B cell (primary cell): ENCODE results near the gene GART. TPM values are rescaled to one million over a fixed set of nuclear protein-coding genes. Genes with fewer than 3 reads are reported as not detected.

Experiments
- ATAC-seq: fragments of 200-7000 bp; cut with Tn5 transposase; one replicate; pipeline ENCODE4 v1.10.0; 2021; ENCODE audit warnings: low read depth, mild to moderate bottlenecking, moderate number of reproducible peaks, moderate library complexity
- CTCF ChIA-PET: fragments of 350-600 bp; sonication (Branson Sonifier 250); formaldehyde crosslinking; loops from one replicate; lab custom pipeline; 2021; ENCODE audit warnings: antibody characterized with exemption, inconsistent platforms; lab: Charles Lee
- POLR2A ChIA-PET: fragments of 350-600 bp; sonication (Branson Sonifier 250); formaldehyde crosslinking; loops from one replicate; lab custom pipeline; 2021; ENCODE audit warnings: antibody characterized with exemption; lab: Charles Lee
- DNase-seq: peaks from one replicate; pipeline ENCODE4 v3.0.0; 2013
- H2AFZ ChIP-seq: 2 replicates; pipeline ENCODE4 v1.6.1; 2012; ENCODE audit warnings: mild to moderate bottlenecking, low read depth, low read length; ENCODE audit not compliant: insufficient read depth, poor library complexity, severe bottlenecking
- H3K27ac ChIP-seq, 2 donors: 1 replicate in 1 of 2; 2 replicates in 1 of 2; pipeline ENCODE4 v1.5.1; 2012 to 2013; ENCODE audit warnings: low read length in 2 of 2, mild to moderate bottlenecking in 2 of 2, moderate library complexity in 1 of 2
- H3K27me3 ChIP-seq, 4 experiments: fragments of 200-600 bp in 1 of 4; sonication (generic) in 1 of 4; replicated peaks in 1 of 4; 1 replicate in 2 of 4; 2 replicates in 2 of 4; pipeline versions ENCODE4 v1.6.1 to v1.7.0; 2013 to 2016; ENCODE audit warnings: low read length in 3 of 4, mild to moderate bottlenecking in 2 of 4, mixed read lengths in 1 of 4, moderate library complexity in 1 of 4; ENCODE audit not compliant: insufficient read depth in 4 of 4, control insufficient read depth in 3 of 4; ENCODE audit errors: control extremely low read depth in 1 of 4
- H3K36me3 ChIP-seq, 2 experiments: replicated peaks in 1 of 2; 1 replicate in 1 of 2; 2 replicates in 1 of 2; pipeline versions ENCODE4 v1.6.1 to v1.7.1; 2013; ENCODE audit warnings: low read length in 1 of 2; ENCODE audit not compliant: insufficient read depth in 2 of 2, control insufficient read depth in 1 of 2; ENCODE audit errors: control extremely low read depth in 1 of 2, extremely low read depth in 1 of 2
- H3K4me1 ChIP-seq, 2 donors: fragments of 200-600 bp in 1 of 2; sonication (generic) in 1 of 2; 1 replicate in 1 of 2; 2 replicates in 1 of 2; pipeline versions ENCODE4 v1.5.1 to v1.6.1; 2013 to 2017; ENCODE audit warnings: low read length in 2 of 2; ENCODE audit not compliant: control insufficient read depth in 2 of 2, insufficient read depth in 2 of 2
- H3K4me2 ChIP-seq: replicated peaks from 2 replicates; pipeline ENCODE3; 2012; ENCODE audit warnings: mild to moderate bottlenecking, low read depth, low read length; ENCODE audit not compliant: poor library complexity, severe bottlenecking
- H3K4me3 ChIP-seq, 5 experiments: fragments of 200-600 bp in 1 of 5; sonication (generic) in 1 of 5; 1 replicate in 3 of 5; 2 replicates in 2 of 5; pipeline versions ENCODE4 v1.5.1 to v1.7.0; 2011 to 2016; ENCODE audit warnings: low read length in 4 of 5, mild to moderate bottlenecking in 4 of 5, low read depth in 2 of 5, control low read depth in 1 of 5, moderate library complexity in 1 of 5; ENCODE audit not compliant: insufficient read depth in 1 of 5; ENCODE audit errors: control extremely low read depth in 1 of 5, extremely low read depth in 1 of 5
- H3K79me2 ChIP-seq: fragments of 200-600 bp; sonication (generic); one replicate; pipeline ENCODE4 v1.6.0; 2016; ENCODE audit warnings: low read length; ENCODE audit not compliant: control insufficient read depth, insufficient read depth
- H3K9ac ChIP-seq: fragments of 200-600 bp; sonication (generic); 2 replicates; pipeline ENCODE4 v1.6.1; 2017; ENCODE audit warnings: mild to moderate bottlenecking, low read length, moderate library complexity
- H3K9me3 ChIP-seq, 3 donors: one replicate each; pipeline versions ENCODE4 v1.6.1 to v1.7.1; 2013; ENCODE audit warnings: low read length in 2 of 3; ENCODE audit not compliant: control insufficient read depth in 2 of 3, insufficient read depth in 1 of 3; ENCODE audit errors: control extremely low read depth in 1 of 3
- H4K20me1 ChIP-seq: 2 replicates; pipeline ENCODE4 v1.6.0; 2012; ENCODE audit warnings: mild to moderate bottlenecking, low read length; ENCODE audit not compliant: insufficient read depth, control insufficient read depth, poor library complexity, severe bottlenecking
- H3K27ac Mint-ChIP-seq: one replicate; pipeline ENCODE4 v1.8.0; 2021; ENCODE audit warnings: mixed read lengths
- H3K27me3 Mint-ChIP-seq: one replicate; pipeline ENCODE4 v1.8.0; 2021; ENCODE audit warnings: mixed read lengths
- H3K4me1 Mint-ChIP-seq: one replicate; pipeline ENCODE4 v1.8.0; 2021; ENCODE audit warnings: mixed read lengths
- H3K4me3 Mint-ChIP-seq: one replicate; pipeline ENCODE4 v1.8.0; 2021; ENCODE audit warnings: mixed read lengths
- H3K9me3 Mint-ChIP-seq: one replicate; pipeline ENCODE4 v1.8.0; 2022; ENCODE audit warnings: mixed read lengths; ENCODE audit not compliant: insufficient read depth
- CTCF ChIP-seq: fragments of 200-600 bp; IDR thresholded peaks from one replicate; pipeline ENCODE4 v1.8.0; 2022; ENCODE audit warnings: antibody characterized with exemption, mild to moderate bottlenecking
- EZH2 ChIP-seq: IDR thresholded peaks from 2 replicates; pipeline ENCODE4 v1.6.1; 2012; ENCODE audit warnings: borderline replicate concordance, low read depth, mild to moderate bottlenecking, moderate library complexity, low read length; ENCODE audit not compliant: insufficient read depth, poor library complexity, severe bottlenecking
- WGBS: methylation state at CpG from one replicate; pipeline ENCODE4 v1.1.5; 2013; ENCODE audit warnings: missing lambda C conversion rate; ENCODE audit not compliant: insufficient coverage; 5-methylcytosine and 5-hydroxymethylcytosine counted together
- intact Hi-C: fragments of 100-400 bp; cut with micrococcal nuclease; formaldehyde crosslinking; loops from one replicate; pipeline ENCODE4 v1.10.0; 2022
- polyA plus RNA-seq: library from polyadenylated mRNA; depleted of rRNA; stranded (reverse); fragments of >200 nt; gene quantifications from 2 replicates; pipeline ENCODE4 v1.2.3, GENCODE V29; 2012
- total RNA-seq, 2 donors: library from RNA; stranded (reverse); fragments of 120-200 nt in 1 of 2; gene quantifications; 1 replicate in 1 of 2; 2 replicates in 1 of 2; pipeline versions ENCODE4 v1.2.3 to v1.2.4, GENCODE V29; 2013 to 2022

The GART gene
- total and polyA plus RNA-seq, 2 donors (not counting 1 experiment from before 2014, with no cell fraction given) = 8.7 to 58.3 TPM

- no peaks in the 10 kb centered on the region for H3K36me3 ChIP-seq
- WGBS = 14% methylated on average over 11 of the region's 12 CpGs
- H3K27ac Mint-ChIP-seq = peak overlapping the region; percentile 87
- H3K9me3 ChIP-seq = no peaks in the 10 kb centered on the region
- H3K79me2 ChIP-seq = no peaks in the 10 kb centered on the region
- peak overlapping the region; percentile 65 to 87 (median 80) for H3K4me3 ChIP-seq
- peaks cover 10% of the 10 kb centered on the region for H3K4me1 Mint-ChIP-seq
- H3K27me3 ChIP-seq = no peaks in the 10 kb centered on the region
- H3K4me2 ChIP-seq = peak overlapping the region; percentile 83
- ChIA-PET POLR2A (interaction anchor here (0.5 to 3.6 kb wide), 6 partner anchors 11 to 260 kb away, joined by 3 to 44 read pairs (median 4); partner anchors contain the start of genes GART, SON and TMEM50B), CTCF (interaction anchor here (0.6 to 1.9 kb wide), 5 partner anchors 10 to 434 kb away, joined by 3 to 18 read pairs (median 5); partner anchors contain the start of gene TMEM50B)
- intact Hi-C loops = loop anchor here (1.0 to 5.0 kb wide), 6 partner anchors 11 to 764 kb away; partner anchors contain the start of genes ATP5PO, DONSON, GART and SYNJ1
- ATAC-seq (no peak), DNase-seq (no peak)
- H3K4me3 Mint-ChIP-seq = peak overlapping the region; percentile 87
- H3K27me3 Mint-ChIP-seq = no peaks in the 10 kb centered on the region
- peaks cover 0 to 9% of the 10 kb centered on the region in 2 donors for H3K4me1 ChIP-seq
- TF ChIP-seq EZH2 (no peak), CTCF (no peak)
- H4K20me1 ChIP-seq = no peaks in the 10 kb centered on the region
- H2AFZ ChIP-seq = peak overlapping the region; percentile 91
- H3K27ac ChIP-seq = no peak overlapping the region
- no peaks in the 10 kb centered on the region for H3K9me3 Mint-ChIP-seq
- peak overlapping the region; percentile 79 for H3K9ac ChIP-seq
These were observed 50.9 kb downstream of the GART start for GRCh38 chr21:33490991-33491372.

GRCh38 chr21:33488936-33489335 is 53.0 kb downstream of the GART start:
- intact Hi-C loops = no loop called here
- H3K27ac ChIP-seq = no peak overlapping the region
- H3K27me3 ChIP-seq = no peaks in the 10 kb centered on the region
- WGBS = no CpG with 5 or more reads among the region's 4 CpGs
- no peak overlapping the region for H2AFZ ChIP-seq
- no peaks in the 10 kb centered on the region for H3K79me2 ChIP-seq
- Mint-ChIP-seq H3K27me3 (no peaks in the 10 kb centered on the region), H3K27ac (no peak overlapping the region), H3K9me3 (no peaks in the 10 kb centered on the region), H3K4me3 (no peak overlapping the region), H3K4me1 (peaks cover 10% of the 10 kb centered on the region)
- CTCF ChIA-PET = interaction anchor here (1.3 kb wide), 1 partner anchor 8 kb away, joined by 4 read pairs; no protein-coding TSS in a partner anchor
- H4K20me1 ChIP-seq = no peaks in the 10 kb centered on the region
- no peak for TF ChIP-seq EZH2
- no peak for TF ChIP-seq CTCF
- no peak overlapping the region for H3K4me3 ChIP-seq
- H3K9ac ChIP-seq = no peak overlapping the region
- H3K9me3 ChIP-seq = no peaks in the 10 kb centered on the region
- ATAC-seq = no peak
- H3K4me1 ChIP-seq = peaks cover 0 to 9% of the 10 kb centered on the region in 2 donors
- POLR2A ChIA-PET = interaction anchor here (3.6 kb wide), 1 partner anchor 9 kb away, joined by 44 read pairs; the partner anchor contains the start of gene TMEM50B
- H3K36me3 ChIP-seq = no peaks in the 10 kb centered on the region
- no peak overlapping the region for H3K4me2 ChIP-seq
- no peak for DNase-seq
